NCI-H2196 (cell line): ENCODE measurements around the gene GLOD5.
A peak's percentile ranks its signal among the peaks of the same experiment; 100 is the strongest.
"Not testable (repeated sequence)": the region's sequence is repeated elsewhere in the genome, so short reads cannot be mapped to it uniquely, and the experiment has no call there.

Experiments used
- DNase-seq: peaks from one replicate; lab custom pipeline; 2025; ENCODE audit not compliant: unreplicated experiment; lab: John Stamatoyannopoulos, UW

GLOD5 gene

DNA sequence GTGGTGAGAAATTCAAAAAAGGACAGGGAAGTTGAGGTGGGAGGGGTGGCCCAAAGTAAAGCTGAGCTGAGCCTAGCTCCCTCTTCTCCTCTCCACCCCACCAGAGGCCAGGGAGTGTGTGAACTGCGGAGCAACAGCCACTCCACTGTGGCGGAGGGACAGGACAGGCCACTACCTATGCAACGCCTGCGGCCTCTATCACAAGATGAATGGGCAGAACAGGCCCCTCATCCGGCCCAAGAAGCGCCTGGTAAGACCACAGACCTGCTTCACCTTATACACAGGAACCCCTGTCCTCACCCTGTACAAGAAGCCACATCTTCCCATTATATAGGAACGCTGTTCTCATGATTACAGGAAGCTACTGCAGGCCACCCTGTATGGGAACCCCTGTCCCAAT is 30.7 kb downstream of the GLOD5 start:
- no peak for DNase-seq

DNA sequence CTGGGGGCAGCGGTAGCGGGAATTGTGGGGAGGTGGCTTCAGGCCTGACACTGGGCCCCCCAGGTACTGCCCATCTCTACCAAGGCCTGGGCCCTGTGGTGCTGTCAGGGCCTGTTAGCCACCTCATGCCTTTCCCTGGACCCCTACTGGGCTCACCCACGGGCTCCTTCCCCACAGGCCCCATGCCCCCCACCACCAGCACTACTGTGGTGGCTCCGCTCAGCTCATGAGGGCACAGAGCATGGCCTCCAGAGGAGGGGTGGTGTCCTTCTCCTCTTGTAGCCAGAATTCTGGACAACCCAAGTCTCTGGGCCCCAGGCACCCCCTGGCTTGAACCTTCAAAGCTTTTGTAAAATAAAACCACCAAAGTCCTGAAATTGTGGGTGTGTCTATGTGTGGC is 32.4 kb downstream of the GLOD5 start:
- DNase-seq = no peak

DNA sequence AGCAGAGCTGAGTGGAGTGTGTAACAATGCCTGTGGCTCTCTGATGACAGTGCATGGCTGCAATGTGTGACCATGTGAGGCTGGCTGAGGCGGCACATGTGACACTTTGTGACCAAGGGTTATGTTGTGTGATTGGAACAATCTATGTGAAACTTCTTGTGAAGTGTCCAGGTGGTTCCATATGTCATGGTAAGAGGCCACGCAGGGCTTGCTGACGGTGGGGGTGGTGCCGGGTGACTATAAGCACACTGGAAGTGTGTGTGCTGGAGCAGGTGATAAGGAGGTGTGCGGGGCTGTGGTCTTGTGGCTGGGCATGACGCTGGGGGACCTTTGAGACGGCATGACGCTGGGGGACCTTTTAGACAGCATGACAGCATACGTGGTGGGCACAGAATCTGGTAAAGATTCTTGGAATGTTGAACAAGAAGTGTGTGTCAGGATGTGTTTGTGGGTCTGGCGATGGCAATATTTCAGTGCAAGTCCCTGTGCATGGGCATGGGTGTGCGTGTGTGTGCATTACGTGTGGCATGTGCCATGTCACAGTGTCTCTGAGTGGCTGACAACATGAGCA is 32.9 kb downstream of the GLOD5 start:
- DNase-seq = no peak

DNA sequence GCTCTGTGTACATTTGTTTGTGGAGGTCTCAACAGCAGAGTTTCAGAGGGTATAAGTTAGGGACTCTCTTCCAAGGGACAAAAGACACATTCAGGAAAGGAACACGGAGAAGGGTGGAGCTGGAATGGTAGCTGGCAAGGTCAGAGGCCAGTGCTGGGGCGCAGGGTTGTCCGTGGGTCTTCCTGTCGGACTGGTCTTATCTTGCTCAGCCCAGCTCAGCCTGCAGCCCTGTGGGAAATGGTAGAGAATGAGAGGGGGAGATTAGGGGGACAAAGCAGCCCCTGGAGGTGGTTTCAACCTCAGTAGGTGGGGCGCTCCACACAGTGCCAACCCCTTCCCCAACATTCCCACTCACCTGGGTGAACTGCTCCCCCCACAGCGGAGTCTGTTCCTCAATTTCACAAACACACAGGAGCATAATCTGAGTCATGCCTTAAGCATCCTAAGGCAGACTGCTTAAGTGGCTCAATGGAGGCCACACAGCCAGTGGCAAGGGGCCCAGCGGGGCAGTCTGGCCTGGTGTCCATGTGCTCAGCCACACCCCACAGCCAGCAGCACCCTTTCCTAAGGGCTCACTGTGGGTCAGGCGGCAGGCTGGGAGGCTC is 33.5 kb downstream of the GLOD5 start:
- DNase-seq = no peak

DNA sequence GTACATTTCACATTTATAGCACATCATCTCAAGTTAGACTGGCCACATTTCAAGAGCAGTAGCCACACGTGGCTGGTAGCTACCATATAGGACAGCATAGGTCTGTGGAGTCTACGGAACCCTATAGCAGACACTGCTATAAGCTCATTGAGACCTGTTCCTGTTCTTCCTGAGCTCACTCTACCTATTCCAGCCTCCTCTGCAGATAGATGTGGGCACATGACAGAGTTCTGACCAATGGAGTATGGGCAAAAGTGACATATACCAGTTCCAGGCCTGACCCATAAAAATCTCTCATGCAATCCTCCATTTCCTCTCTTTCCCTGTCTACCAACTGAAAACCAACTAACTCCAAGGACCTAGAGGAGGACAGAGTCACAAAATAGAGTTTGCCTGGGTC is 36.8 kb downstream of the GLOD5 start:
- DNase-seq = no peak

DNA sequence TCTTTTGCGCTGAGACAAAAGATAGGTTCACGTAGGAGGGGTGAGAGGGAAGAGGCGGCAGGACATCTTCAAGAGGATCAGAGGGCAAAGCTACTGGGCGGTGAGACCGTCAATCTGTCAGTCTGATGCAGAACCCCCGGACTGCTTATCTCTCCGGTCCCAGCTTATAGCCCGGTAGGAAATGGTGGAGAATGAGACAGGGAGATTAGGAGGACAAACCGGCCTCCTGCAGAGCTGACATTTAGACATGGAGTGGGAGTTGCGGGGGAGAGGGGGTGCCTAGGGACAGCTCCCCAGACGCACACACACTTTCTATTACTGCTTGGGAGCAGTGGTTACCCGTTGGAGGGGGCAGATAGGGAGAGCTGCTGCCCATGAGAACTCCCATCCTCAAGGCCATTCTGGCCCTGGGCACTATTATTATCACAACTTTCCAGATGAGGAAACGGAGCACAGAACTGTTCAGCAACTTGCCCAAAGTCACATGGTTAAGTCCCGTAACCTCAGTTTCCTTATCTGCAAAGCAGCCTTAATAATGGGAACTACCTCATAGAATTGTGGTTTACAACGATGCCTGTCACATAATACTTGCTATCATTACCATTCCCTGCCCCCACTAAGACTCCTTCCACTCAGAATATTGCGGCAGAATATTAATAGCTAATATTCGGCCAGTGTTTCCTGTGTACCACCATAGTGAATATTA is 39.2 kb downstream of the GLOD5 start:
- no peak for DNase-seq

DNA sequence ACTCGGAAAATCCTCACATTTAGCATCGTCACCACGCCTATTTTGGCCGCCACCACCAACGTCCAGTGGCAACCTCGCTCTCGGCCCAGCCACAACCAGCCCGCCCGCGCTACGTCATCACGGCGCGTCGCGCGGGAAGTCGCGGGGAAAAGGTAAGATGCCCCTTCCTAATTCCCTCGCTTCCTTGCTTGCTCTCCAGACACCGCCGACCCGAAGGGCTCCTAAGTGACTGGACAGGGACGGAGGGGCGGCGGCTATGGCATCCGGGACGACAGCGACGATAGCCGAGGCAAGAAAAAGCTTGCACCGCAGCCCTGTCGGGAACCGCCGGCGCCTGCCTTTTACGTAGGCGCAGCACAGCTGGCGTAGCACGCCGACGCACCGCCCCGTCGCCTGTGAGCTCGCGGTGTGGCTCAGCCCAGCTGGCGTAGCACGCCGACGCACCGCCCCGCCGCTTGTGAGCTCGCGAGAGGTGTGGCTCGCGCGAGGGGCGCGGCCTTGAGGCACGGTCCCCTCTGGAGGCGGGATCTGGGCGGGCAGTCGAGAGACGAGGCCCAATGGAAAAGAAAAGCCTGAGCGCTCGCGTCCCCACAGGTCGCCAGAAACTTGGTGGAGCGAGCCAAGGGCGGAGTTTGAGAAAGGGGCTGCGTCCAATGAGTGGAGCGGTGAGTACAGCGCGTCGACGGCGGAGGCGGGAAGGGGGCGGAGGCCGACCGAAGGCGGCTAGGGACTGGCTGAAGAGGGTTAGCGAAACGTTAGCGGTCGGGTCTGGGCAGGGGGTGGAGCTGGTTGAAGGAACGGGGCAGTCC is 39.9 kb downstream of the GLOD5 start, which contains the start of gene HDAC6:
TSS of gene HDAC6 (plus strand) at position 788 of the 809 bp plus-strand sequence. CDS start 626 bp downstream, outside the sequence.
- DNase-seq = peak; percentile 96

DNA sequence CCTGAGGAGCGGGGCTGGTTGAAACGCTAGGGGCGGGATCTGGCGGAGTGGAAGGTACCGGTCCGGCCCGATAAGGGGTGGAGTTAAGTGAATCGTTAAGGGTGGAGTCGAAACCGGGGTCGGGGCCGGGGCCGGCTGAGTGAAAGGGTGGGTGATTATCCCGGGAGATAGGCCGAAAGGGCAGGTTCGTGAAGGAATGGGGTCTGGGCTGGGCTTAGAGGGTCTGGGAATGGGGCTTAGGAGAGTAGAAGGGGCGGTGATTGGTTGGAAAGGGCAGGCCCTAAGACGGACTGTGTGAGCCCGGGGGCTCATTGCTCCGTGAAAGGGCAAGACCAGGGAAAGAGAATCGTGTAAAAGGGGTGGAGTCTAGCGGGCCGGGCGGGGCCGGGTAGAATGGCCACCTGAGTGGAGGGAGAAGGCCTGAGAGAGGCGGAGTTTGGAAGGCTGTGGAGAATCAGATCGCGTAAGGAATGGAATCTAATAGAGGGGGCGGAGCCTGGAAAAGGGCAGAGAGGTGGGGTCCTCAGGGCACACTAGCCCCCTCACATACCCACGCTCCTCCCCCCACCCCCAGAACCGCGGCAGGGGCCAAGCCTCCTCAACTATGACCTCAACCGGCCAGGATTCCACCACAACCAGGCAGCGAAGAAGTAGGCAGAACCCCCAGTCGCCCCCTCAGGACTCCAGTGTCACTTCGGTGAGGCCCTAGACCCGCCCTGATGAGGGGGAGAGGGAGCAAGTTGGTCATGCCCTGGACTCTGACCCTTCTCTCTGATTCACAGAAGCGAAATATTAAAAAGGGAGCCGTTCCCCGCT is 40.8 kb downstream of the GLOD5 start:
- peak; percentile 74 for DNase-seq

DNA sequence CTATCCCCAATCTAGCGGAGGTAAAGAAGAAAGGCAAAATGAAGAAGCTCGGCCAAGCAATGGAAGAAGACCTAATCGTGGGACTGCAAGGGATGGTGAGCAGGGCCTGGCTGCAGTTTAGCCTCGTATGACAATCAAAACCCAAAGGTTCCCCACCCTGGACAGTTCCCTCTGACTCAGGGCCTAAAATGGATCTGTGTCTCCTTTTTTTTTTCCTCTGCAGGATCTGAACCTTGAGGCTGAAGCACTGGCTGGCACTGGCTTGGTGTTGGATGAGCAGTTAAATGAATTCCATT is 41.3 kb downstream of the GLOD5 start:
- DNase-seq = no peak

DNA sequence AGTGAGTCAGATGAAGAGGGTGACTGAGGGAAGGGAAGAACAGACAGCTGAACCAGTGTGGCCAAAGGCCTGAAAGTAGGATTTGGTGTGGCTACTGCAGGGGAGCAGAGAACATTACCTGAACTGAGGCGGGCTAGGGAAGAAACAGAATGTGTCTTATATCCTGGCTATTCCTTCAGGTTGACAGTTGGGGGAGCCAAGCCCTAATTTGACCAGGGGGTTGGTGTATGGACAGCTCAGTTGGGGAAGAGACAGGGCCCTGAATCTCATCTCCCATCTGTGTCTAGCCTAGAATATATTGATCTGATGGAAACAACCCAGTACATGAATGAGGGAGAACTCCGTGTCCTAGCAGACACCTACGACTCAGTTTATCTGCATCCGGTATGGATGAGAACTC is 44.5 kb downstream of the GLOD5 start:
- no peak for DNase-seq

DNA sequence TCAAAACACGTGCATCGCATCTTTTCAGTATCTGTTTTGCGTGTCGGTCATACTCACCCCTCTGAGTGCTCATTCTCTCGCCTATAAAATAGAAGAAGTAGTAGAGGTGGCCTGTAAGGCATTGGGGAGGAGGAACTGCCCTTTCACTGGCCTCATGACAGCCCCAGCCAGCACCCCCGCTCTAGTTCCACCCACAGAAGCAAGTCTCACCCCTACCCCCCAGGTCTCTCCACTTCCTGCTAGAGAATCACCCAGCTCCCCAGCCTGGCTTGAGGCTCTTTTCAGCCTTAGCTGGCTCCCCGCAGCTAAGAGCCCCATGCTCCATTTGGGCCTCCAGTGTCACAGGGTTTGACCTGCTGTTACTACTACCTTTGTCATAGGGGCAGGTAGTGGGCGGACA is 52.1 kb downstream of the GLOD5 start:
- DNase-seq = no peak

DNA sequence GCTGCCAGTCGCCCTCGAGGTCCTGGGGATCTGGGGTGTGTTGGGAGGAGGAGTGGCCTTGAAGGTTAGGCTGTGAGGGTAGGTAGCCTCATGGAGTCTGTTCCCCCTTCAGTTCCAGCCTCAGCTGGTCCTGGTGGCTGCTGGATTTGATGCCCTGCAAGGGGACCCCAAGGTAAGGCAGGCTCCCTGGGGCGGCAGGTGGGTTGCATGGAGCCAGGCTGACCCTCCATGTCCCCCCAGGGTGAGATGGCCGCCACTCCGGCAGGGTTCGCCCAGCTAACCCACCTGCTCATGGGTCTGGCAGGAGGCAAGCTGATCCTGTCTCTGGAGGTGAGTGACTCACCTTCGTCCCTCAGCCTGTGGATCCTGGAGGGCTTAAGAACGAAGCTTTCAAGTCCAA is 53.2 kb downstream of the GLOD5 start:
- no peak for DNase-seq

DNA sequence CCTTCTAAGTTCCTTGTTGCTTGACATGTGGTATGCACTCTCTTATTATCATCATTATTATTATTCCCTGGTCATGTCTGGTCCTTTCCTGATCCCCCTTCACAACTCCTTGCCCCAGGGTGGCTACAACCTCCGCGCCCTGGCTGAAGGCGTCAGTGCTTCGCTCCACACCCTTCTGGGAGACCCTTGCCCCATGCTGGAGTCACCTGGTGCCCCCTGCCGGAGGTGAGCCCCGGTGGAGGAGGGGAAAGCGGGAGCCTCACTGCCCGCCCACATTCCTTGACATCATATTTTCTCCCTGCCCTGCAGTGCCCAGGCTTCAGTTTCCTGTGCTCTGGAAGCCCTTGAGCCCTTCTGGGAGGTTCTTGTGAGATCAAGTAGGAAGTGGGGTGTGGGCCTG is 53.7 kb downstream of the GLOD5 start:
- DNase-seq = no peak

DNA sequence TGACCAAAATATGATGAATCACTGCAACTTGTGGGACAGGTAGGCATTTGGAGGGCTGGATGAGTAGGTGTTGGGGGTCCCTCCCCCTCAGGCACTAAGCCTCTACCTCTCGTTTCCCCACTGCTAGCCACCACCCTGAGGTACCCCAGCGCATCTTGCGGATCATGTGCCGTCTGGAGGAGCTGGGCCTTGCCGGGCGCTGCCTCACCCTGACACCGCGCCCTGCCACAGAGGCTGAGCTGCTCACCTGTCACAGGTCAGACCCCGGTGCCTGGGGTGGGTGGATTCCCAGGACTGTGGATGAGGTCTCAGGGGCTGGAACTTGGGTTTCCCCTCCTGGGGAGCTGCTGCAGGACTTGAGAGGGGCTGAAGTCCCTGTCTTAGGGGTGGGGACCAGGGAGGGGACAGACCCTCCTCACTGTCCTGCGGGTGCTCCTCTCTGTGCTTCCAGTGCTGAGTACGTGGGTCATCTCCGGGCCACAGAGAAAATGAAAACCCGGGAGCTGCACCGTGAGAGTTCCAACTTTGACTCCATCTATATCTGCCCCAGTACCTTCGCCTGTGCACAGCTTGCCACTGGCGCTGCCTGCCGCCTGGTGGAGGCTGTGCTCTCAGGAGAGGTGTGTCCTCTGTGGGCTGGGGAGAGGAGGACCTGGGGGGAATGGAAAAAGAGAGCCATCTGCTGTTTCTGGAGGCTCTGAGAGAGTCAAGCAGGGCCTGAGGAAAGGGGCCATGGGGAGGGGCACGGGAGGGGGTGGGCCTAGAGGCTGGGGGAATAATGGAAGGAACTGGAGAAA is 54.7 kb downstream of the GLOD5 start:
- DNase-seq = no peak

DNA sequence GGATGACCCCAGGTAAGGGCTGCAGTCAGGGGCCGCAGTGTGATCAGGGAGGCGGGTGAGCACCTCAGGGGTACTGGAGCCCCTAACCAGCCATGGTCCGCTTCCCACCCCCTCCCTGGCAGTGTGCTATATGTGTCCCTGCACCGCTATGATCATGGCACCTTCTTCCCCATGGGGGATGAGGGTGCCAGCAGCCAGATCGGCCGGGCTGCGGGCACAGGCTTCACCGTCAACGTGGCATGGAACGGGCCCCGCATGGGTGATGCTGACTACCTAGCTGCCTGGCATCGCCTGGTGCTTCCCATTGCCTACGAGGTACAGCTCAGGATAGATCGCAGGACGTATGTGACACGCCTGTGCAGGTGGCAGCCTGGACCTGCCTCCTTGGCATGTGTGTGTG is 56.6 kb downstream of the GLOD5 start:
- DNase-seq = no peak

DNA sequence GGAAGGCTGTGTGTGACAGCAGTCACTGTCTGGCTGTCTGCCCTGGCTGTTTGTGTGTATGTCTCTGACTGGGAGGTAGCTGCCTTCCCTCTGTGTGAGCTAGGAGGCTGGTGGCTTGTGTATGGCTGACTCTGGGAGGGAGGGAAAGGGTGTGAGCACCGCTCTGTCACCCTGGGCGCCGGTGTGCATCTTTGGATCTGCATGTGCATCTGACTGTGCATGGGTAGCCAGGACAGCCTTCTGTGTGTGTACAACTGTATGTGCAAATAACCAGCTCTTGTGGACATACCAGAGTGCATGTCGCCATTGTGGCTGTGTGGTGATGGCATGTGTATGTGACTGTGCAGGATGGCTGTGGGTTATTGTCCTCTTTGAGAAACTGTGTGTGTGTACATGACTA is 57.3 kb downstream of the GLOD5 start:
- no peak for DNase-seq

DNA sequence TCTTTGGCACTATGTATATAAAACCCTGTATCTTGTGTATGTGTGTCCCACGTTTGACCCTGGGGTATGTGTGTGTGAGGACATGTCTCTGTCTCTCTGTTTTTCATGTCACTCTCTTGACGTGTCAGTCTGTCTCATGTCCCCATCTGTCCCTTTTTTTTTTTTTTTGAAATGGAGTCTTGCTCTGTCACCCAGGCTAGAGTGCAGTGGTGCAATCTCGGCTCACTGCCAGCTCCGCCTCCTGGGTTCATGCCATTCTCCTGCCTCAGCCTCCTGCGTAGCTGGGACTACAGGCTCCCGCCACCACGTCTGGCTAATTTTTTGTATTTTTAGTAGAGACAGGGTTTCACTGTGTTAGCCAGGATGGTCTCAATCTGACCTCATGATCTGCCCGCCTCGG is 57.8 kb downstream of the GLOD5 start:
- not testable (repeated sequence) for DNase-seq

DNA sequence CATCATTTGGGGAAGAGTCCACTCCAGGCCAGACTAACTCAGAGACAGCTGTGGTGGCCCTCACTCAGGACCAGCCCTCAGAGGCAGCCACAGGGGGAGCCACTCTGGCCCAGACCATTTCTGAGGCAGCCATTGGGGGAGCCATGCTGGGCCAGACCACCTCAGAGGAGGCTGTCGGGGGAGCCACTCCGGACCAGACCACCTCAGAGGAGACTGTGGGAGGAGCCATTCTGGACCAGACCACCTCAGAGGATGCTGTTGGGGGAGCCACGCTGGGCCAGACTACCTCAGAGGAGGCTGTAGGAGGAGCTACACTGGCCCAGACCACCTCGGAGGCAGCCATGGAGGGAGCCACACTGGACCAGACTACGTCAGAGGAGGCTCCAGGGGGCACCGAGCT is 61.5 kb downstream of the GLOD5 start:
- no peak for DNase-seq
